ENCODE measurements around the gene ARHGAP20.
"Not testable (repeated sequence)": the region's sequence is repeated elsewhere in the genome, so short reads cannot be mapped to it uniquely, and the experiment has no call there.

- not testable (repeated sequence) for TF ChIP-seq CTCF (IDR thresholded peaks at IDR 0.05; ENCODE audit: low read length); EZH2 (optimal IDR thresholded peaks at IDR 0.05; ENCODE audit: low read depth, low read length)
These were observed 92.9 kb downstream of the ARHGAP20 start for GRCh38 chr11:110619366-110619765.
